ENCODE measurements around the gene TPCN1. TPM values are rescaled to one million over a fixed set of nuclear protein-coding genes. Genes with fewer than 3 reads are reported as not detected.

The TPCN1 gene
- total RNA-seq, 3 donors from 2014 or later: 89.9 to 133 (median 91.3) TPM

DNA sequence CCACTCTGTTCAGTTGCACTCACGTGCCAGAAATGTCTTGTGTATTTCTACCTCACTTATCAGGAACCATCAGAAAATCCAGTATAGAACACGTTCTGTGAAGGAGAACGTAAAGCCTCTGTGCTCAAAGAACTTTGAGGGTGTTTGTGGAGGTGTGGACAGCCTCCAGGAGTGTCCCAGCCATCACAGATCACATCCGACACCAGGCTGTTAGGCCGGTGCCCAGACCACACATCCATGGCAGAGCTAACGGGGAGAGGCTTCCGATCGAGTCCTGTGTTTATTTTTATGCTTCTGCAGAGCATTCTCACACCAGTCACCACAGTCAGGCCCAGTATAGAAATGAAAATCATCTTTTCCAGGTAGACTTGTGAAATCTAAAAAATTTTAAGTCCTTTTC is 53.6 kb downstream of the TPCN1 start:
- DNase-seq (no peak), ATAC-seq (no peak)
- H3K9me3 ChIP-seq: no peaks in the 10 kb centered on the region
- peaks cover 6% of the 10 kb centered on the region for H3K4me1 ChIP-seq (ENCODE audit: low read depth)
- no peak overlapping the region for H3K4me3 ChIP-seq
- peaks cover 10% of the 10 kb centered on the region for H3K36me3 ChIP-seq (ENCODE audit: low read depth)
- intact Hi-C loops (cut with DNase I, micrococcal nuclease): no loop called here
- TF ChIP-seq, protein P1, sequence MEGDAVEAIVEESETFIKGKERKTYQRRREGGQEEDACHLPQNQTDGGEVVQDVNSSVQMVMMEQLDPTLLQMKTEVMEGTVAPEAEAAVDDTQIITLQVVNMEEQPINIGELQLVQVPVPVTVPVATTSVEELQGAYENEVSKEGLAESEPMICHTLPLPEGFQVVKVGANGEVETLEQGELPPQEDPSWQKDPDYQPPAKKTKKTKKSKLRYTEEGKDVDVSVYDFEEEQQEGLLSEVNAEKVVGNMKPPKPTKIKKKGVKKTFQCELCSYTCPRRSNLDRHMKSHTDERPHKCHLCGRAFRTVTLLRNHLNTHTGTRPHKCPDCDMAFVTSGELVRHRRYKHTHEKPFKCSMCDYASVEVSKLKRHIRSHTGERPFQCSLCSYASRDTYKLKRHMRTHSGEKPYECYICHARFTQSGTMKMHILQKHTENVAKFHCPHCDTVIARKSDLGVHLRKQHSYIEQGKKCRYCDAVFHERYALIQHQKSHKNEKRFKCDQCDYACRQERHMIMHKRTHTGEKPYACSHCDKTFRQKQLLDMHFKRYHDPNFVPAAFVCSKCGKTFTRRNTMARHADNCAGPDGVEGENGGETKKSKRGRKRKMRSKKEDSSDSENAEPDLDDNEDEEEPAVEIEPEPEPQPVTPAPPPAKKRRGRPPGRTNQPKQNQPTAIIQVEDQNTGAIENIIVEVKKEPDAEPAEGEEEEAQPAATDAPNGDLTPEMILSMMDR (IDR thresholded peaks at IDR 0.05): no peak

DNA sequence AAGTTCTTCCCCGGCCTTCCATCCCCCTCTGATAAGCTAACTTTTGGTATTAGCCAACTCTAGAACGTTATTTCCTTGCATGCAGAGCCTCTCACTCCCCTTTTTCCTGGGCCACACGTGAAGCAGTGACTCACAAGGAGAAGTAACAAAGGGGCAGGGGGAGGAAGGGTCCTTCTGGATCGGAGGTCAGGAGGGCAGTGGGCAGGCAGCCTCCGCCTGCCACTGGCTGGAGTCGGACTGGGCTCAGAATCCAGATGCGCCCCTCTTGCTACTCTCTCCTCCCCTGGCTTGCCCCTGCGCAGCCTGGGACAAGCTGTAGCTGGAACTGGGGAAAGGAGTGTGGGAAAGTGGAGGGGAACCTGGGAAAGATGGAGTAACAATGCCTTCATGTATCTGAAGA is 55.0 kb downstream of the TPCN1 start:
- Histone ChIP-seq H3K36me3 (ENCODE audit: low read depth) (peaks cover 10% of the 10 kb centered on the region), H3K4me1 (ENCODE audit: low read depth) (peaks cover 5% of the 10 kb centered on the region), H3K4me3 (no peak overlapping the region), H3K9me3 (no peaks in the 10 kb centered on the region)
- DNase-seq (peak in 2 of 3 donors; percentile 15 to 16), ATAC-seq (no peak)
- TF ChIP-seq, protein P1 (IDR thresholded peaks at IDR 0.05): no peak
- intact Hi-C loops (cut with DNase I, micrococcal nuclease): no loop called here

DNA sequence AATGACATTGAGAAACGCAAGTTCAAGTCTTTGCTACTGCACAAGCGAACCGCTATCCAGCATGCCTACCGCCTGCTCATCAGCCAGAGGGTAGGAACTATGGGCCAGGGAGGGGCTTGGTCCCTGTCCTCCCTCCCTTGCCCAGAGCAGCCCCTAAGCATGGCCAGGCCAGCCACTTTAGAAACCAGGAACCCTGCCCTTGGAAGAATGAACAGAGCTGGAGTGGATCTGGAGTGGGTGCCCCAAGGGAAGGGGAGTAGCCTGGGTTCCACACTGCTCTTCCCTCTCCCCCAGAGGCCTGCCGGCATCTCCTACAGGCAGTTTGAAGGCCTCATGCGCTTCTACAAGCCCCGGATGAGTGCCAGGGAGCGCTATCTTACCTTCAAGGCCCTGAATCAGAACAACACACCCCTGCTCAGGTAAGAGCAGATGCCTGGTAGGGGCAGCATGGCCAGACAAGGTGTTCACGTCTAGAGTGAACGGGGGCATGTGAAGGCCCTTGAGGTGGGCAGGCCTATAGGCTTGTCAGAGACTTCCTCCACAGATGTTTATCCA is 55.8 kb downstream of the TPCN1 start:
- TF ChIP-seq, protein P1 (IDR thresholded peaks at IDR 0.05): no peak
- peak in 2 of 3 donors; percentile 7 to 29 for DNase-seq
- peaks cover 8% of the 10 kb centered on the region for H3K36me3 ChIP-seq (ENCODE audit: low read depth)

DNA sequence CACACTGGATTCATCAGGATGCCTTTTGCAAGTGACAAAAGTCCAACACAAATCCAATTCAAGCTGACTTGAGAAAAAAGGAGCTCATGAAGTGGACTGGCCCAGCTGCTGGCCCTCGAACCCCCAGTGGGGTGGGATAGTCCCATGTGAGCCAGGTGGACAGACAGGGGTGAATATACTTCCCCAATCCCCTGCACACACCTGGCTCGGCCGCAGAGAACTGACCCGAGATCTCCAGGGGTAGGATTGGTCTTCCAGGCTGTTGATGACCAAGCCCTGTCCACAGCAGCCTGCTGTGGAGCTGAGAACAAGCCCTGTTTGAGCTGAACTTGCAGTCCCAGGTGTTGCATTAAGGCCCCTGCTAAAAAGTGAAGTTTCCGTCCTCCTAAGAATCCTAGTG is 56.2 kb downstream of the TPCN1 start:
- DNase-seq: peak in 2 of 3 donors; percentile 14 to 24
- no peak for ATAC-seq
- peaks cover 6% of the 10 kb centered on the region for H3K36me3 ChIP-seq (ENCODE audit: low read depth)
- H3K4me1 ChIP-seq (ENCODE audit: low read depth): no peaks in the 10 kb centered on the region
- TF ChIP-seq, protein P1 (IDR thresholded peaks at IDR 0.05): no peak
- no peak overlapping the region for H3K4me3 ChIP-seq
- intact Hi-C loops (cut with DNase I, micrococcal nuclease): no loop called here
- H3K9me3 ChIP-seq: no peaks in the 10 kb centered on the region

More for the DNA sequence above, 55.8 kb downstream of the TPCN1 start:
- Histone ChIP-seq H3K4me1 (ENCODE audit: low read depth) (no peaks in the 10 kb centered on the region), H3K4me3 (no peak overlapping the region), H3K9me3 (no peaks in the 10 kb centered on the region)
- no peak for ATAC-seq
- intact Hi-C loops (cut with DNase I, micrococcal nuclease): no loop called here

DNA sequence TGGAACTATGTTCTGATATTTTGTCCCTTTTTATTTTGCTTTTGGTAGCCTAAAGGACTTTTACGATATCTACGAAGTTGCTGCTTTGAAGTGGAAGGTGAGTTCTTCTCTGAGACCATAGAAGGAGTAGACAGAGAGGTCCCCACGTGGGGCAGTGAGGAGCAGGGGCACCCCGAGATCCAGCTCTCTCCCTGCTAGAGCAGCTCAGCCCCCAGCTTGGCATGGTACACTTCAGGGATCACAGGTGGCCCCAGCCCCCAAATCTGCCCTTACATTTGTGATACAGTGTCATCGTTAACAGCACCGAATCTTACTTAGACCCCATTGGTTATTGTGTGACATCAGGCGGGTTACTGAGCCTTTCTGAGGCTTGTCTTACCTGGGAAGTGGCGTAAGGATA is 56.9 kb downstream of the TPCN1 start:
- Histone ChIP-seq H3K36me3 (ENCODE audit: low read depth) (peaks cover 6% of the 10 kb centered on the region), H3K4me3 (no peak overlapping the region), H3K9me3 (no peaks in the 10 kb centered on the region), H3K4me1 (ENCODE audit: low read depth) (no peaks in the 10 kb centered on the region)
- no peak for ATAC-seq
- intact Hi-C loops (cut with DNase I, micrococcal nuclease): no loop called here
- TF ChIP-seq, protein P1 (IDR thresholded peaks at IDR 0.05): no peak
- DNase-seq: peak in 1 of 3 donors; percentile 10

DNA sequence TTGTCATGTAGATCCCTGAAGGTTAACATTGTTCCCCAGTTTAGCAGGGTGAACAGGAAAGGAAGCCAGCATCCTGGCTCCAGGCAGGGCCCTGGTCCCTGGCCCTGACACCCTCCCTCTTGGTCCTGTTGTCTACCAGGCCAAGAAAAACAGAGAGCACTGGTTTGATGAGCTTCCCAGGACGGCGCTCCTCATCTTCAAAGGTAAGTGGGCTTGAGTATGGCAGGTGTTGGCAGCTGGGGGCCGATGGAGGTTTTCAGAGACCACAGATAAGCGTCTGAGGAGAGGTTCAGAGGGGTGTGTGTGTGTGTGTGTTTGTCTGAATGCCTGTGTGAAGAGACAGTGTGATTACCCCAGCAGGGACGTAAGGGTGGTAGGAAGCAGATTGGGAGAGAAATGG is 57.4 kb downstream of the TPCN1 start:
- ATAC-seq (no peak), DNase-seq (peak in 1 of 3 donors; percentile 7)
- Histone ChIP-seq H3K36me3 (ENCODE audit: low read depth) (peaks cover 6% of the 10 kb centered on the region), H3K4me3 (no peak overlapping the region), H3K4me1 (ENCODE audit: low read depth) (no peaks in the 10 kb centered on the region), H3K9me3 (no peaks in the 10 kb centered on the region)
- TF ChIP-seq, protein P1 (IDR thresholded peaks at IDR 0.05): no peak
- intact Hi-C loops (cut with DNase I, micrococcal nuclease): no loop called here

Data from mucosa of descending colon (tissue), 3 donors.